Measurements from ENCODE around the gene FBXW7. TPM values are rescaled to one million over a fixed set of nuclear protein-coding genes. Genes with fewer than 3 reads are reported as not detected.

Gene FBXW7
- total RNA-seq, 1 experiment from 2014 or later, result 27.1 TPM

DNA sequence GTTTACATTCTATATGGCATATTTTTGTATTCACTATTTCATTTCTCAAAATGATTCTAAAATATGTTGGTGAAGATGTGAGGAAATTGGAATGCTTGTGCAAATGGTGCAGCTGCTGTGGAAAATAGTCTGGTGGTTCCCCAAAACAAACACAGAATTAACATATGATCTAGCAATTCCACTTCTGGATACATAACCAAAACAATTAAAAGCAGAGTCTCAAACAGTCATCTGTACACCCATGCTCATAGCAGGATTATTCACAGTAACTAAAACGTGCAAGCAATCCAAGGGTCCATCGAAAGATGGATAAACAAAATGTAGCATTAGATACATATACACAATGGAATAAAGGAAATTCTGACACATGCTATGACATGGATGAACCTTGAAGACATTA lies 204.8 kb downstream of the FBXW7 start:
- Mint-ChIP-seq H3K4me1 (no peaks in the 10 kb centered on the region), H3K9me3 (no peaks in the 10 kb centered on the region), H3K27ac (no peak overlapping the region), H3K4me3 (no peak overlapping the region), H3K27me3 (ENCODE audit: low read depth) (no peaks in the 10 kb centered on the region), H3K36me3 (ENCODE audit: insufficient read depth in 1 of 3, low read depth in 3 of 3) (peaks cover 0 to 11% (median 5%) of the 10 kb centered on the region in 3 experiments; a peak in 4 of 7 replicates)
- H3K23me2 ChIP-seq (ENCODE audit: insufficient read length, low read depth, low read length, poor library complexity, severe bottlenecking), result no peaks in the 10 kb centered on the region
- H3K56ac ChIP-seq (ENCODE audit: insufficient read length, low read depth, low read length), result no peak overlapping the region
- H4K20me1 ChIP-seq (ENCODE audit: control insufficient read depth, insufficient read depth, insufficient read length), result no peaks in the 10 kb centered on the region
- no peak overlapping the region for H2AK5ac ChIP-seq (ENCODE audit: insufficient read length, low read length)
- H3K27ac ChIP-seq (ENCODE audit: insufficient read length, low read depth, low read length), result no peak overlapping the region
- no peaks in the 10 kb centered on the region for H3K4me1 ChIP-seq (ENCODE audit: insufficient read depth, low read length)
- H2BK20ac ChIP-seq (ENCODE audit: low read depth, low read length, poor library complexity, severe bottlenecking), result no peak overlapping the region
- H2BK5ac ChIP-seq (ENCODE audit: insufficient read length, low read length), result no peak overlapping the region
- no peak overlapping the region for H4K8ac ChIP-seq (replicated peaks; ENCODE audit: insufficient read length, low read depth, low read length)
- H3K4me2 ChIP-seq (ENCODE audit: insufficient read depth, insufficient read length, low read length), result no peak overlapping the region
- no peak overlapping the region for H3K4ac ChIP-seq (ENCODE audit: low read depth, low read length)
- H2AFZ ChIP-seq (ENCODE audit: low read length), result no peak overlapping the region
- no peaks in the 10 kb centered on the region for H3K27me3 ChIP-seq (ENCODE audit: insufficient read depth, low read length)
- no peak overlapping the region for H4K91ac ChIP-seq (ENCODE audit: insufficient read length, low read depth, low read length)
- H3K79me1 ChIP-seq (ENCODE audit: insufficient read depth, low read depth, low read length, poor library complexity, severe bottlenecking), result no peaks in the 10 kb centered on the region
- no peaks in the 10 kb centered on the region for H3K79me2 ChIP-seq (ENCODE audit: insufficient read depth, low read length)
- H2BK120ac ChIP-seq (ENCODE audit: low read depth, low read length, poor library complexity, severe bottlenecking), result no peak overlapping the region
- H3T11ph ChIP-seq (ENCODE audit: low read length), result no peak overlapping the region
- TF ChIP-seq, protein P1, sequence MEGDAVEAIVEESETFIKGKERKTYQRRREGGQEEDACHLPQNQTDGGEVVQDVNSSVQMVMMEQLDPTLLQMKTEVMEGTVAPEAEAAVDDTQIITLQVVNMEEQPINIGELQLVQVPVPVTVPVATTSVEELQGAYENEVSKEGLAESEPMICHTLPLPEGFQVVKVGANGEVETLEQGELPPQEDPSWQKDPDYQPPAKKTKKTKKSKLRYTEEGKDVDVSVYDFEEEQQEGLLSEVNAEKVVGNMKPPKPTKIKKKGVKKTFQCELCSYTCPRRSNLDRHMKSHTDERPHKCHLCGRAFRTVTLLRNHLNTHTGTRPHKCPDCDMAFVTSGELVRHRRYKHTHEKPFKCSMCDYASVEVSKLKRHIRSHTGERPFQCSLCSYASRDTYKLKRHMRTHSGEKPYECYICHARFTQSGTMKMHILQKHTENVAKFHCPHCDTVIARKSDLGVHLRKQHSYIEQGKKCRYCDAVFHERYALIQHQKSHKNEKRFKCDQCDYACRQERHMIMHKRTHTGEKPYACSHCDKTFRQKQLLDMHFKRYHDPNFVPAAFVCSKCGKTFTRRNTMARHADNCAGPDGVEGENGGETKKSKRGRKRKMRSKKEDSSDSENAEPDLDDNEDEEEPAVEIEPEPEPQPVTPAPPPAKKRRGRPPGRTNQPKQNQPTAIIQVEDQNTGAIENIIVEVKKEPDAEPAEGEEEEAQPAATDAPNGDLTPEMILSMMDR (conservative IDR thresholded peaks at IDR 0.05), result no peak
- H3K14ac ChIP-seq (ENCODE audit: insufficient read depth, low read length), result no peak overlapping the region
- no peak overlapping the region for H3K9ac ChIP-seq (ENCODE audit: extremely low read depth, insufficient read length, low read length)
- no peak overlapping the region for H4K5ac ChIP-seq (ENCODE audit: insufficient read length, low read depth, low read length)
- no CpG with 5 or more reads among the region's 2 CpGs for WGBS (ENCODE audit: extremely low coverage, insufficient read length, low lambda C conversion rate)
- H3K18ac ChIP-seq (ENCODE audit: insufficient read length, low read depth, low read length), result no peak overlapping the region
- no peak for DNase-seq
- no peak overlapping the region for H3K23ac ChIP-seq (ENCODE audit: insufficient read length, low read depth, low read length)
- no peaks in the 10 kb centered on the region for H3K9me3 ChIP-seq (ENCODE audit: control insufficient read depth, low read depth, low read length)
- no peak overlapping the region for H2BK12ac ChIP-seq (ENCODE audit: insufficient read length, low read depth, low read length)
- no peak overlapping the region for H2BK15ac ChIP-seq (ENCODE audit: low read depth, low read length)
